Spleen (tissue), 11 donors: ENCODE measurements around the gene DDI2. TPM values are rescaled to one million over a fixed set of nuclear protein-coding genes. Genes with fewer than 3 reads are reported as not detected.

ENCODE experiments used
- DNase-seq: peaks from one replicate; pipeline ENCODE4 v3.0.0-alpha.2; 2020
- H3K27ac ChIP-seq, 8 donors: fragments of 200-600 bp; sonication (generic) in 7 of 8; 1 replicate in 4 of 8; 2 replicates in 4 of 8; pipeline versions ENCODE4 v1.5.0 to v1.8.0; 2016 to 2021; ENCODE audit warnings: inconsistent platforms in 4 of 8, mild to moderate bottlenecking in 4 of 8, moderate library complexity in 1 of 8
- H3K27me3 ChIP-seq, 7 donors: fragments of 200-600 bp; sonication (generic) in 6 of 7; replicated peaks in 1 of 7; 1 replicate in 4 of 7; 2 replicates in 3 of 7; pipeline versions ENCODE4 v1.5.0 to v1.8.0; 2016 to 2021; ENCODE audit warnings: inconsistent platforms in 3 of 7, mild to moderate bottlenecking in 1 of 7
- H3K36me3 ChIP-seq, 6 donors: fragments of 200-600 bp; sonication (generic) in 5 of 6; 1 replicate in 4 of 6; 2 replicates in 2 of 6; pipeline versions ENCODE4 v1.5.0 to v1.8.0; 2016 to 2021; ENCODE audit warnings: inconsistent platforms in 2 of 6
- H3K4me1 ChIP-seq, 6 donors: fragments of 200-600 bp; sonication (generic) in 5 of 6; 1 replicate in 3 of 6; 2 replicates in 3 of 6; pipeline versions ENCODE4 v1.5.0 to v1.8.0; 2016 to 2021; ENCODE audit warnings: inconsistent platforms in 3 of 6
- H3K4me3 ChIP-seq, 8 donors: fragments of 200-600 bp; sonication (generic) in 7 of 8; 1 replicate in 4 of 8; 2 replicates in 4 of 8; pipeline versions ENCODE4 v1.5.0 to v1.8.0; 2016 to 2021; ENCODE audit warnings: inconsistent platforms in 4 of 8, mild to moderate bottlenecking in 4 of 8, moderate library complexity in 2 of 8
- H3K9me3 ChIP-seq, 8 donors: fragments of 200-600 bp; sonication (generic) in 7 of 8; 1 replicate in 4 of 8; 2 replicates in 4 of 8; pipeline versions ENCODE4 v1.5.0 to v1.8.0; 2016 to 2021; ENCODE audit warnings: inconsistent platforms in 4 of 8
- CTCF ChIP-seq, 11 experiments: fragments of 200-600 bp in 7 of 11; fragments of 450-650 bp in 4 of 11; sonication (generic) in 4 of 11; IDR thresholded peaks in 8 of 11; conservative IDR thresholded peaks in 3 of 11; 1 replicate in 7 of 11; 2 replicates in 4 of 11; pipeline versions ENCODE4 v1.4.0 to v1.8.0; 2016 to 2021; ENCODE audit warnings: antibody characterized with exemption in 11 of 11, inconsistent platforms in 4 of 11, mild to moderate bottlenecking in 1 of 11
- POLR2A ChIP-seq, 3 donors: fragments of 450-650 bp; IDR thresholded peaks; one replicate each; pipeline ENCODE4 v1.5.1; 2017; ENCODE audit warnings: antibody characterized with exemption in 3 of 3, mild to moderate bottlenecking in 1 of 3
- POLR2AphosphoS5 ChIP-seq, 3 donors: sonication (generic); formaldehyde crosslinking; IDR thresholded peaks; one replicate each; pipeline ENCODE4 v1.5.1; 2017; ENCODE audit warnings: antibody characterized with exemption in 3 of 3
- WGBS, 5 donors: extraction: QIAGEN DNeasy Blood & Tissue Kit in 3 of 5; methylation state at CpG; one replicate each; pipeline versions ENCODE4 v1.1.5 to v1.1.7; 2013 to 2018; 5-methylcytosine and 5-hydroxymethylcytosine counted together
- intact Hi-C: fragments of 100-400 bp; cut with DNase I; formaldehyde crosslinking; loops from one replicate; pipeline ENCODE4 v1.15.0; 2023; ENCODE audit warnings: low total_unique reads
- polyA plus RNA-seq, 3 donors: library from polyadenylated mRNA; stranded (reverse); fragments of 200-250 nt; gene quantifications; one replicate each; pipeline ENCODE4 v1.2.1, GENCODE V29; 2013
- total RNA-seq, 7 donors: library from RNA; depleted of rRNA in 3 of 7; stranded (reverse); fragments of >200 nt in 3 of 7; fragmentation: NEBNext Ultra II Directional in 4 of 7; extraction: Animal tissue kit (Norgen Biotek cat#: 25700) in 4 of 7; gene quantifications; one replicate each; pipeline versions ENCODE4 v1.1.0 to v1.2.1, GENCODE V29; 2016 to 2021
- donor health status: healthy with polysubstance abuse.
- donor health status: DM: no; HTN: no; CAD: no; lungs with moderate emphysema.
- donor health status: DM: no; HTN: no; CAD: no.
- donor health status: Bipolar disorder and iron deficiency.
- donor health status: healthy.
- donor health status: DM: no; HTN: no; CAD: no.
- donor health status: DM: yes; HTN: yes; CAD: no.

Gene DDI2
- total and polyA plus RNA-seq, 10 donors: 4.8 to 75.4 (median 45.2) TPM

GRCh38 chr1:15705184-15705566 lies 87.9 kb downstream of the DDI2 start:
- Histone ChIP-seq H3K27ac (peak overlapping the region in 2 of 8 donors; percentile 4 to 74), H3K36me3 (peaks cover 0 to 43% (median 9%) of the 10 kb centered on the region in 6 donors), H3K4me1 (peaks cover 11 to 91% (median 46%) of the 10 kb centered on the region in 6 donors), H3K27me3 (no peaks in the 10 kb centered on the region), H3K4me3 (no peak overlapping the region), H3K9me3 (no peaks in the 10 kb centered on the region)
- TF ChIP-seq POLR2A (IDR thresholded peaks at IDR 0.05) (no peak), POLR2AphosphoS5 (IDR thresholded peaks at IDR 0.05) (no peak), CTCF (IDR thresholded peaks at IDR 0.05 in 8 of 11, conservative IDR thresholded peaks at IDR 0.05 in 3 of 11) (no peak)
- WGBS, 5 donors: 94 to 97% (median 97%) methylated on average over 11 of the region's 11 CpGs
- intact Hi-C loops: no loop called here
- no peak for DNase-seq

GRCh38 chr1:15706751-15707150 lies 89.5 kb downstream of the DDI2 start:
- 88 to 93% (median 92%) methylated on average over 7 of the region's 7 CpGs for WGBS, 5 donors
- intact Hi-C loops: no loop called here
- no peak overlapping the region for H3K4me3 ChIP-seq
- no peaks in the 10 kb centered on the region for H3K27me3 ChIP-seq
- H3K9me3 ChIP-seq: no peaks in the 10 kb centered on the region
- H3K4me1 ChIP-seq: peaks cover 11 to 86% (median 39%) of the 10 kb centered on the region in 6 donors
- DNase-seq: no peak
- peaks cover 0 to 39% (median 9%) of the 10 kb centered on the region in 6 donors for H3K36me3 ChIP-seq
- H3K27ac ChIP-seq: peak overlapping the region in 1 of 8 donors; percentile 3
- TF ChIP-seq POLR2AphosphoS5 (IDR thresholded peaks at IDR 0.05) (no peak), POLR2A (IDR thresholded peaks at IDR 0.05) (no peak), CTCF (IDR thresholded peaks at IDR 0.05 in 8 of 11, conservative IDR thresholded peaks at IDR 0.05 in 3 of 11) (no peak)

GRCh38 chr1:15707239-15707925 lies 90.1 kb downstream of the DDI2 start:
- intact Hi-C loops: no loop called here
- 75 to 90% (median 79%) methylated on average over 8 of the region's 8 CpGs for WGBS, 5 donors
- TF ChIP-seq POLR2A (IDR thresholded peaks at IDR 0.05): no peak
- no peak for TF ChIP-seq CTCF (IDR thresholded peaks at IDR 0.05 in 8 of 11, conservative IDR thresholded peaks at IDR 0.05 in 3 of 11)
- no peak for TF ChIP-seq POLR2AphosphoS5 (IDR thresholded peaks at IDR 0.05)
- peaks cover 0 to 32% (median 9%) of the 10 kb centered on the region in 6 donors for H3K36me3 ChIP-seq
- H3K27ac ChIP-seq: peak overlapping the region in 3 of 8 donors; percentile 3 to 27 (median 7)
- no peak overlapping the region for H3K4me3 ChIP-seq
- no peaks in the 10 kb centered on the region for H3K9me3 ChIP-seq
- H3K4me1 ChIP-seq: peaks cover 11 to 86% (median 35%) of the 10 kb centered on the region in 6 donors
- no peaks in the 10 kb centered on the region for H3K27me3 ChIP-seq
- no peak for DNase-seq

GRCh38 chr1:15708486-15709137 lies 91.4 kb downstream of the DDI2 start:
- 88 to 95% (median 93%) methylated on average over 15 of the region's 15 CpGs for WGBS, 5 donors
- H3K9me3 ChIP-seq: no peaks in the 10 kb centered on the region
- H3K36me3 ChIP-seq: peaks cover 0 to 31% (median 9%) of the 10 kb centered on the region in 6 donors
- intact Hi-C loops: no loop called here
- no peak overlapping the region for H3K27ac ChIP-seq
- no peak overlapping the region for H3K4me3 ChIP-seq
- peaks cover 0 to 86% (median 27%) of the 10 kb centered on the region in 6 donors for H3K4me1 ChIP-seq
- H3K27me3 ChIP-seq: no peaks in the 10 kb centered on the region
- TF ChIP-seq POLR2A (IDR thresholded peaks at IDR 0.05) (no peak), POLR2AphosphoS5 (IDR thresholded peaks at IDR 0.05) (no peak), CTCF (IDR thresholded peaks at IDR 0.05 in 8 of 11, conservative IDR thresholded peaks at IDR 0.05 in 3 of 11) (no peak)
- DNase-seq: no peak
